NOMO-1 treated with DMSO at 0.1 percent for 48 hours (cell line): ENCODE results near the gene ZNF554.
"Not testable (repeated sequence)": the region's sequence is repeated elsewhere in the genome, so short reads cannot be mapped to it uniquely, and the experiment has no call there.

Experiments used
- DNase-seq: peaks from one replicate; lab custom pipeline; 2025; ENCODE audit not compliant: unreplicated experiment; lab: John Stamatoyannopoulos, UW

The ZNF554 gene

DNA sequence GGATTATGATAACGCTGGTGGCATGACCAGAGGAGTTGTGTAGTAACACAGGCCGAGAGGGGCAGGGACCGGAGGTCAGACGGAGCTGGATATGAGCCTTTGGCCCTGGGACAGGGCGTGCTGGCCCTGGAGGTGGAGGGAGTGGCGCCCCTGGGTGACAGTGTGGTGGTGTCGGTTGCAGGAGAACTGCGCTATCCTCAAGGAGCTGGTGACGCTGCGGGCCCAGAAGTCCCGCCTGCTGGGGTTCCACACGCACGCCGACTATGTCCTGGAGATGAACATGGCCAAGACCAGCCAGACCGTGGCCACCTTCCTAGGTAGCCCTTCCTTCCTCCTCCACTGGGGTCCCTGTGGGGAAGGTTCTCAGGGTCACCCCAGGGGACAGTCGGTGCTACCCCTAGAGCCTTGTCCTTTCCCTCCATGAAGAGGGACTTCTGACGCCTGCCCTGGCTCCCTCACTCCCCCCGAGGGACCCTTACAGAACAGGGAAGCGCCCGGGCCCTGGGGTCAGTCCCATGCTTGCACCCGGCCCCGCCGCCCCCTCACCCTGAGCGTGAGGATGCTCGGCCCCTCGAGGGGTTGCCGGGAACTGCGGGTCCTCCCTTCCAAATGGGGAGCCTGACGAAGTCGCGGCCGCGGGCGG, 12.8 kb upstream of the ZNF554 start:
- DNase-seq, result no peak

- DNase-seq, result no peak
Measured at GRCh38 chr19:2807379-2808128, 12.1 kb upstream of the ZNF554 start.

DNA sequence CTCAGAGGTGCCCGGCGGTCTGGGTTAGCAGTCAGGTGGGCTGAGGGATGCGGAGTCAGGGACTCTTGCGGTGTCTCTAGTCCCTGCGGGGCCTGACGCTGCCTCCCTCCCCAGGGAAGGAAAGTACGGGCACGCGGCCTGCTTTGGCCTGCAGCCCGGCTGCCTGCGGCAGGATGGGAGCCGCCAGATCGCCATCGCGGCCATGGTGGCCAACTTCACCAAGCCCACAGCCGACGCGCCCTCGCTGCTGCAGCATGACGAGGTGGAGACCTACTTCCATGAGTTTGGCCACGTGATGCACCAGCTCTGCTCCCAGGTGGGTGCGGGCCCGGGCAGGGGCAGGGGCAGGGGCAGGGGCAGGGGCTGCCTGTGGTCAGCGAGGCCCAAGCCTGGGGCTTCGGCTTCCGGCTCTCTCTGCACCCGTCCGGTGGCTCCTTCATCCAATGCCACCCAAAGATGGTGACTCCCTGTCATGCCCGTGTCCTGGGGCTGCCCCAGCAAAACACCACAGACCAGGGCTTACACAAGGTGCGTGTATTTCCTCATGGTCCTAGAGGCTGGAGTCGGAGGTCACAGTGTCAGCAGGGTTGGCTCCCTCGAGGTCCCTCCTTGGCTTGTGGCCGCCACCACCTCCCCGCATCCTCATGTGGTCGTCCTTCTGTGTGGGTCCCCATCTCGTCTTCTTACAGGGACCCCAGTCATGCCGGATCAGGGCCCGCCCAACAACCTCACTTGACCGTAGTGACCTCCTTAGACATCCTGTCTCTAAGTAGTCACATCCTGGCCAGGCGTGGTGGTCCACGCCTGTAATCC, 11.3 kb upstream of the ZNF554 start:
- DNase-seq, result no peak

GRCh38 chr19:2809387-2810140, 10.1 kb upstream of the ZNF554 start:
- DNase-seq, result no peak

DNA sequence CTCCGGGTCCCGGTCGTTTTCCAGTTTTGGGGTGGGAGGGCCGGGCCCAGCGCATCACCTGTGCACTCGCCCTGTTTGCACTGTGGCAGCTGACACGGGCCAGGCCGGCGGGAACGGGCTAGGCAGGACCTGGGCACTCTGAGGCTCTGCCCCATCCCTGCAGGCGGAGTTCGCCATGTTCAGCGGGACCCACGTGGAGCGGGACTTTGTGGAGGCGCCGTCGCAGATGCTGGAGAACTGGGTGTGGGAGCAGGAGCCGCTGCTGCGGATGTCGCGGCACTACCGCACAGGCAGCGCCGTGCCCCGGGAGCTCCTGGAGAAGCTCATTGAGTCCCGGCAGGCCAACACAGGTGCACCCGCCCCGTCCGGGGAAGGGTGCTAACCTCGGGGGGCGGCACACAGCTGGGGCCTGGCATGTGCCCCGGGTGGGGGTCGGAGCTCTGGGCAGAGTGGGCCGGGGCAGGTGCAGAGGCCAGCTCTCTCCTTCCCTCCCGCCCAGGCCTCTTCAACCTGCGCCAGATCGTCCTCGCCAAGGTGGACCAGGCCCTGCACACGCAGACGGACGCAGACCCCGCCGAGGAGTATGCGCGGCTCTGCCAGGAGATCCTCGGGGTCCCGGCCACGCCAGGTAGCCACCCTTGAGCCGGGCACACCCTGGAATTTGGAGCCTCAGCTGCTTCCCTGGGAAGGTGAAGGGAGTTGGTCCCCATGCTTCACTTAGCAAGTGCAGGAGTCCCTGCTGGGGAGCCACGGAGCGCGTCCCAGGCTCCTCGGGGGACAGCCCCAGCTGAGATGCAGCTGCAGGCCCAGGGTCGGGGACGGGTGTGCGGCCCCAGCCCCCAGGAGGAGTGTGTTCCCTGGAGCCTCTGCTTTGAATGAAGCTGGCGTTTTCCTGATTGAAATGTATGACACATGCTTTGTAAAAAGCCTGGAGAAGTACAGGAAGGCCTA, 9.3 kb upstream of the ZNF554 start:
- DNase-seq, result no peak

GRCh38 chr19:2811221-2811722, 8.4 kb upstream of the ZNF554 start:
- DNase-seq, result no peak

GRCh38 chr19:2811735-2812413, 7.8 kb upstream of the ZNF554 start:
- no peak for DNase-seq

- no peak for DNase-seq
Measured at GRCh38 chr19:2812414-2813234, 7.0 kb upstream of the ZNF554 start.

DNA sequence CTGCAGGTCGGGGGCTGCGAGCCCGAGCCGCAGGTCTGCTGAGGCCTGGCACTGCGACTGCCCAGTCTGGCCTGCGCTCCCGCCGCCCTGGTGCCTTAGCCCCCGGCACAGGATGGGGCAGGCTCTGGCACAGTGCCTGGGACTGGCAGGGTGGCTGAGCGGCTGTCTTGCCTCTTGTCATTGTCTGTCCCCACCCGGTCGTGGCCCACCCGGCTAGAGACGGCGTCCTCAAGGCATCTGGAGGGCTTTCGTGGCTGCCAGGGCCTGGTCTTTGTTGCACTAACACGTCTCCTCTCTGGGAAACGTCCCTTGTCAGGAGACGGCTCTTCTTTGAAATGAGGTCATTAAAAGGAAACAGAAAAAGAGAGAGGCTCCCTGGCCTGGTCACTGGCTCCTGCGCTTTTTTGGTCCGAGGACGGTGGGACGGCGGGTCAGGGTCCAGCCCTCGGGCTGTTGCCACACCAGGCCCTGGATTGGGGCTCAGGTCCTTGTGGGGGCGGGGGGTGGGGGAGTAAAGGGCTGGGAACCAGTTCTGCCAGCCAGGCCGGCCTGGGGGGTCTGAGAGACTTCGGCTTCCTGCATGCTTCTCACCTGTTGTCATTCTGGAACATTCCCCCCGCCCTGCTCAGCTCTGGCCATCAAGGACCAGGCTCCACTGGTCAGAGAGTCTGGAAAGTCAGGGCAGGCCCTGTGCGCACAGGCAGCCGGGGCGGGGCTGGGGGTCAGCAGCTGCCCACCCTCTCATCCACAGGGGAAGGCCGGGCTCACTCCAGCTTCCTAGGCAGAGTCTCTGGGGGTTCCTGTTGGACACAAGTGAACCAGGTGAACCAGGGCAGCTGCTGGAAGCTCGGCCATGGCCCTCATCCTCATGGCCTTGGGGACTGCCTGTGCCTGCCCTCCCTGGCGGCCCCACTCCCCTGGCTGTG, 6.2 kb upstream of the ZNF554 start:
- DNase-seq, result no peak

GRCh38 chr19:2814426-2814825, 5.2 kb upstream of the ZNF554 start:
- DNase-seq, result no peak

DNA sequence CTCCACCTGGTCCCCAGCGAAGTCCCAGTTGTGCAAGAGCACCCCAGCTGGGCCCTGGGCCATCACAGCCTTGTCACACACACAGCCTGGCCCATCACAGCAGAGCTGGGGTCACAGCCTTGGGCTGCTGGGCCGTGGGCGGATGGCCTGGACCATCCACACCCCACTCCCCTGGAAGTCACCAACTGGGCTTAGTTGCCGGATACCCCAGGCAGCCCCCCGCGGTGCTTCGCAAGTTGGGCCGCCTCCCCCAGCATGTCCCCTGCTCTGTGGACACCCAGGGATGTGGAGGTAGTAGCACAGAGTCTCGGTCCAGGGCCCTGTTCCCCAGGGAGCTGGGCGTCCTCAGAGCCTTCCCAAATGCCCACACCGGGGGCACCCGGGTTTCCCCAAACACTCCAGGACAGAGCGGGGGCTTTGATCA, 4.5 kb upstream of the ZNF554 start:
- no peak for DNase-seq

- DNase-seq, result no peak
Measured at GRCh38 chr19:2815923-2816322, 3.7 kb upstream of the ZNF554 start.

DNA sequence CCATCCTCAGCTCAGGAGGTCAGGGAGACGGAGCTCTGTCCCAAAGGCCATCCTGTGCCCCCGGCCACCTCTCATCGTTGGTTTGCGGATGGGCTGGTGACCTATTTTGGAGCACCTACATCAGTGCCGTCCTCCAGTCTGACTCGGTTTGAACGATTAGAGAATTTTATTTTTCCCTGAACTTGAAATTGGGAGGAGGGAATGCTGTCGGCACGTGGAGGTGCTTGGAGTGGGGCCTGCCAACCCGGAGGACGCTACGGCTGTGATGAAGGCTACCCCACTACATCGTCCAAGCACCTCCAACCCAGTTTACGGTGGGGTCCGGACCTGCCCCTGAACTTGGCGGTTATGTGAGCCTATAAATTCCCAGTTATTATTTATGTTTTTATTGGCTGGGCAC, 3.0 kb upstream of the ZNF554 start:
- DNase-seq, result no peak

- not testable (repeated sequence) for DNase-seq
Measured at GRCh38 chr19:2817237-2817829, 2.3 kb upstream of the ZNF554 start.

DNA sequence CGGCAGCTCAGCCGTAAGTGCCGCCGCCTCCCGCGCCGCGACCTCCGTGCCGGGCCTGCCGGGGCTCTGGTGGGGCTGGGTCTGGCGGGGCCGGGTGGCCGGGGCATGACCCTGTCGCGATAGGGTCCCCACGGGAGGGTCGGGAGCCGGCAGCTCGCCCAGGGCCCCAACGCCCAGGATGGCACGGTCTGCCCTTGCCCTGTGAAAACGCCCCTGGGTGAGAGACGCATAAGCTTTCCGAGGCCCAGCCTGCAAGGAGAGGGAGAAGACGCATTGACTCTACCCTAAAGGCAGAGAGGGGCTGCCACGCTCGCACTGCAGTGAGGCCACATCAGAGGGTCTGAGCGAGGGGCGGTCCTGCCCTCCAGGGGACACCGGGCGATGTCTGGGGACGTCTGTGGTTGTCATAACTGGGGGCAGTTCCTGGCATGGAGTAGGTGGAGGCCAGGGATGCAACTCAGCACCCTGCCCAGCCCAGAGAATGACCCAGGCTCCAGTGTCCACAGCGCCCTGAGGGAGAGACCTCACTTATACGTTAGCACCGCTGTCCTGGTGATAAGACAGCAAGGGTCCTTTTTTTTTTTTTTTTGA, 539 bp downstream of the ZNF554 start:
- no peak for DNase-seq

- DNase-seq, result no peak
Measured at GRCh38 chr19:2822846-2823245, 3.2 kb downstream of the ZNF554 start.

DNA sequence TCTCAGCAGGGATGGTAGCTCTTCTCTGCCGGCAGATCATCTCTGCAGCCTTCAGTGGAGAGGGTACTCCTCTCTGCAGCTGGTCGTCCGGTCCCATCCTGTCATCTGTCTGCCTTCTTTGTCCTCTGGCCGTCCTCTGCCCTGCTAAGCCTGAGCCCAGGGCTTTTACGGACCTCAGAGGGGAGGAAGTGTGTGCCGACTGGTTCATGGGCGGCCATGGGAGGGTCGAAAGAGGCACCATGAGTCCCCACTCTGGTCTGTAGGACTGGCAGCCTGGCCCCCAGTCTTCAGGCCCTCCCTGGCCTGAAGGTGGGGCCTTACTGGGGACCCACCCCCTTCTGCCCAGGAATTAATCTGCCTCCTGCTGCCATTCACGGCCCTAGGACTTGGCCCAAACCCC, 4.0 kb downstream of the ZNF554 start:
- DNase-seq, result no peak
